ENCODE measurements around the gene SAMD4A.

DNA sequence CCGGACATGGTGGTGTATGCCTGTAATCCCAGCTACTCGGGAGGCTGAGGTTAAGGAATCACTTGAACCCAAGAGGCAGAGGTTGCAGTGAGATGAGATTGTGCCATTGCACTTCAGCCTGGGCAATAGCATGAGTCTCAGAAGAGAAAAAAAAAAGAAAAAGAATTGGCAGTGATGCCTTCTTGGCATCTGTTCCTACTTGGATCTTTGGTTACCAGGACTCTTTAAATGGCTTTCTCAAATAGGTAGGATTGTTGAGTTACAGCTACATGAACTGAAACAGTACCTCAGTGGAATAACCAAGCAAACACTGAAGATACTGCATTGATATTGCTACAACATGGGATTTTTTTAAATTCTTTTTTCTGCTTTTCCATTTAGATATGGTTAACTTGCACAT lies 136.8 kb downstream of the SAMD4A start:
- TF ChIP-seq POLR2AphosphoS5 (IDR thresholded peaks at IDR 0.05; ENCODE audit: low read depth, low read length), result no peak
- no peak for TF ChIP-seq POLR2A (IDR thresholded peaks at IDR 0.05; ENCODE audit: low read depth, low read length)
- no peak for TF ChIP-seq SPI1 (IDR thresholded peaks at IDR 0.05; ENCODE audit: low read depth, low read length)
- TF ChIP-seq TAF1 (IDR thresholded peaks at IDR 0.05; ENCODE audit: low read depth, low read length), result no peak
- no peak for TF ChIP-seq PAX5 (IDR thresholded peaks at IDR 0.05; ENCODE audit: insufficient read depth, low read length, severe bottlenecking)

Data from GM12891 (cell line).